HepG2 (cell line): Measurements from ENCODE around the gene TAF1D. TPM values are rescaled to one million over a fixed set of nuclear protein-coding genes. Genes with fewer than 3 reads are reported as not detected.
A peak's percentile ranks its signal among the peaks of the same experiment; 100 is the strongest.

Source experiments
- CBX5 ChIP-seq: sonication (generic); formaldehyde crosslinking; IDR thresholded peaks from 2 replicates; pipeline ENCODE4 v1.4.0; 2020; ENCODE audit warnings: missing genetic modification reagents, borderline replicate concordance
- ELF4 ChIP-seq: sonication (generic); formaldehyde crosslinking; IDR thresholded peaks from 2 replicates; pipeline ENCODE4 v1.5.0; 2020; ENCODE audit warnings: missing genetic modification reagents, mild to moderate bottlenecking, moderate library complexity, borderline replicate concordance
- GLI4 ChIP-seq: sonication (generic); formaldehyde crosslinking; IDR thresholded peaks from 2 replicates; pipeline ENCODE4 v1.5.1; 2020; ENCODE audit warnings: missing genetic modification reagents, mild to moderate bottlenecking, moderate library complexity, borderline replicate concordance
- JUNB ChIP-seq: sonication (generic); formaldehyde crosslinking; IDR thresholded peaks from 2 replicates; pipeline ENCODE4 v1.8.0; 2022; ENCODE audit warnings: missing genetic modification reagents, mild to moderate bottlenecking, borderline replicate concordance
- KLF15 ChIP-seq: sonication (generic); formaldehyde crosslinking; IDR thresholded peaks from 2 replicates; pipeline ENCODE4 v1.8.1; 2023; ENCODE audit warnings: borderline replicate concordance, mild to moderate bottlenecking, inconsistent platforms, missing genetic modification reagents, mixed read lengths
- POLR2G ChIP-seq: fragments of 200-400 bp; formaldehyde crosslinking; IDR thresholded peaks from 2 replicates; pipeline ENCODE4 v1.6.1; 2018; ENCODE audit warnings: mild to moderate bottlenecking, low read depth, low read length, moderate library complexity
- SPEN ChIP-seq: sonication (generic); formaldehyde crosslinking; IDR thresholded peaks from 2 replicates; pipeline ENCODE4 v1.5.1; 2020; ENCODE audit warnings: low read depth, mild to moderate bottlenecking, missing genetic modification reagents
- ZNF318 ChIP-seq: sonication (generic); formaldehyde crosslinking; IDR thresholded peaks from 2 replicates; pipeline ENCODE4 v1.4.0; 2020; ENCODE audit warnings: mild to moderate bottlenecking, missing genetic modification reagents
- polyA plus RNA-seq, 8 experiments: library from polyadenylated mRNA; depleted of rRNA in 3 of 8; stranded (reverse) in 7 of 8; unstranded in 1 of 8; fragments of >200 nt; fragmentation: Illumina TruSeq in 4 of 8; extraction: Trizol in 4 of 8; gene quantifications; 2 replicates each; pipeline versions ENCODE4 v1.2.1 to v1.2.3, GENCODE V29; 2011 to 2016; ENCODE audit warnings: low read depth in 4 of 8, missing spikeins in 1 of 8, mixed read lengths in 1 of 8; ENCODE audit not compliant: insufficient read depth in 1 of 8
- total RNA-seq, 5 experiments: library from RNA; depleted of rRNA; stranded (reverse); fragments of >200 nt; fragmentation: Illumina TruSeq; extraction: Trizol; gene quantifications; 2 replicates each; pipeline ENCODE4 v1.2.3, GENCODE V29; 2016; ENCODE audit warnings: low read depth in 1 of 5
- TF ChIP-seq, protein P1 (sequence below): sonication (generic); formaldehyde crosslinking; IDR thresholded peaks from 2 replicates; pipeline ENCODE4 v1.8.1; 2023; ENCODE audit warnings: missing genetic modification reagents, mild to moderate bottlenecking, borderline replicate concordance
- TF ChIP-seq, protein P2 (sequence below): sonication (generic); formaldehyde crosslinking; IDR thresholded peaks from 2 replicates; pipeline ENCODE4 v1.8.1; 2023; ENCODE audit warnings: mild to moderate bottlenecking, inconsistent platforms, moderate library complexity, missing genetic modification reagents, borderline replicate concordance
- TF ChIP-seq, protein P3 (sequence below): sonication (generic); formaldehyde crosslinking; IDR thresholded peaks from 2 replicates; pipeline ENCODE4 v1.4.0; 2020; ENCODE audit warnings: missing genetic modification reagents

TAF1D gene
- total and polyA plus RNA-seq, 2 of the 13 experiments (the other 11 are each of a cell fraction or from before 2014, with no cell fraction given) = 132 to 207 TPM

DNA sequence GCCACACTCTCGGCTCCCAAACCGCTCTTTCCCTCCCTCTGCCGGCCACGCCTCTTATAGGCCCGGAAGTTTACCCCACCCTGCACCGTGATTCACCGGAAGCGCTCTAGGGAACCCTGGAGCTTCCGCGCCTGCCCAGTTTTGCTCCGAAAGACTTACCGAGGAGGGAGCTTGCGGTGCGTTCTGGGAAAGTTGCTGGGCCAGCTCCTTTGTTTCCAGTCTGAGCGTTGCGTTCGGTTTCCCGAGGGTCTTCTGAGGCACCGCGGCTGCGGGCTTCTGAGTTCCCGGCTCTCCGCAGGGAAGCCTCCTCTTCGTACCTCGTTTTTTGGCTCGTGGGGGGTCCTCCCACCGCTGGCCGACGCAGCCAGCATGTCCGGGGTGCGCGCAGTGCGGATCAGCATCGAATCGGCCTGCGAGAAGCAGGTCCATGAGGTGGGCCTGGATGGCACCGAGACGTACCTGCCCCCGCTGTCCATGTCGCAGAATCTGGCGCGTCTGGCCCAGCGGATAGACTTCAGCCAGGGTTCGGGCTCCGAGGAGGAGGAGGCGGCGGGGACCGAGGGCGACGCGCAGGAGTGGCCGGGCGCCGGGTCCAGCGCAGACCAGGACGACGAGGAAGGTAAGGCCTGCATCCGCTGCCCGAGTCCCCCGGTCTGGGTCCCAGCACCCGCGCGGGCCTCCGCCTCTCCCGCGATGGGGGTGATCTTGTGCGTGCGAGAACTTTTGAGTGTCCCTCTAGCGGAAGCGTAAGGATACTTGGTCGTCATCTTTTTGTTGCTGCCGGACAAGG lies 43.0 kb upstream of the TAF1D start, which contains the start of gene MED17 (continued):
- TF ChIP-seq POLR2G (peak; percentile 97), ELF4 (CRISPR knock-in tag) (peak; percentile 44; the same call in 1 of the 2 replicates), ZNF318 (no peak), JUNB (CRISPR knock-in tag) (peak; percentile 30; the same call in 1 of the 2 replicates), GLI4 (CRISPR knock-in tag) (no peak; the same call in 1 of the 2 replicates), SPEN (CRISPR knock-in tag) (peak; percentile 22), CBX5 (CRISPR knock-in tag) (peak; percentile 38; the same call in 1 of the 2 replicates), KLF15 (CRISPR knock-in tag) (no peak)
- TF ChIP-seq, protein P1, sequence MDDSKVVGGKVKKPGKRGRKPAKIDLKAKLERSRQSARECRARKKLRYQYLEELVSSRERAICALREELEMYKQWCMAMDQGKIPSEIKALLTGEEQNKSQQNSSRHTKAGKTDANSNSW = no peak
- TF ChIP-seq, protein P2, sequence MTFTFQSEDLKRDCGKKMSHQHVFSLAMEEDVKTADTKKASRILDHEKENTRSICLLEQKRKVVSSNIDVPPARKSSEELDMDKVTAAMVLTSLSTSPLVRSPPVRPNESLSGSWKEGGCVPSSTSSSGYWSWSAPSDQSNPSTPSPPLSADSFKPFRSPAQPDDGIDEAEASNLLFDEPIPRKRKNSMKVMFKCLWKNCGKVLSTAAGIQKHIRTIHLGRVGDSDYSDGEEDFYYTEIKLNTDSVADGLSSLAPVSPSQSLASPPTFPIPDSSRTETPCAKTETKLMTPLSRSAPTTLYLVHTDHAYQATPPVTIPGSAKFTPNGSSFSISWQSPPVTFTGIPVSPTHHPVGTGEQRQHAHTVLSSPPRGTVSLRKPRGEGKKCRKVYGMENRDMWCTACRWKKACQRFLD (CRISPR knock-in tag) = peak; percentile 36; the same call in 1 of the 2 replicates
- TF ChIP-seq, protein P3, sequence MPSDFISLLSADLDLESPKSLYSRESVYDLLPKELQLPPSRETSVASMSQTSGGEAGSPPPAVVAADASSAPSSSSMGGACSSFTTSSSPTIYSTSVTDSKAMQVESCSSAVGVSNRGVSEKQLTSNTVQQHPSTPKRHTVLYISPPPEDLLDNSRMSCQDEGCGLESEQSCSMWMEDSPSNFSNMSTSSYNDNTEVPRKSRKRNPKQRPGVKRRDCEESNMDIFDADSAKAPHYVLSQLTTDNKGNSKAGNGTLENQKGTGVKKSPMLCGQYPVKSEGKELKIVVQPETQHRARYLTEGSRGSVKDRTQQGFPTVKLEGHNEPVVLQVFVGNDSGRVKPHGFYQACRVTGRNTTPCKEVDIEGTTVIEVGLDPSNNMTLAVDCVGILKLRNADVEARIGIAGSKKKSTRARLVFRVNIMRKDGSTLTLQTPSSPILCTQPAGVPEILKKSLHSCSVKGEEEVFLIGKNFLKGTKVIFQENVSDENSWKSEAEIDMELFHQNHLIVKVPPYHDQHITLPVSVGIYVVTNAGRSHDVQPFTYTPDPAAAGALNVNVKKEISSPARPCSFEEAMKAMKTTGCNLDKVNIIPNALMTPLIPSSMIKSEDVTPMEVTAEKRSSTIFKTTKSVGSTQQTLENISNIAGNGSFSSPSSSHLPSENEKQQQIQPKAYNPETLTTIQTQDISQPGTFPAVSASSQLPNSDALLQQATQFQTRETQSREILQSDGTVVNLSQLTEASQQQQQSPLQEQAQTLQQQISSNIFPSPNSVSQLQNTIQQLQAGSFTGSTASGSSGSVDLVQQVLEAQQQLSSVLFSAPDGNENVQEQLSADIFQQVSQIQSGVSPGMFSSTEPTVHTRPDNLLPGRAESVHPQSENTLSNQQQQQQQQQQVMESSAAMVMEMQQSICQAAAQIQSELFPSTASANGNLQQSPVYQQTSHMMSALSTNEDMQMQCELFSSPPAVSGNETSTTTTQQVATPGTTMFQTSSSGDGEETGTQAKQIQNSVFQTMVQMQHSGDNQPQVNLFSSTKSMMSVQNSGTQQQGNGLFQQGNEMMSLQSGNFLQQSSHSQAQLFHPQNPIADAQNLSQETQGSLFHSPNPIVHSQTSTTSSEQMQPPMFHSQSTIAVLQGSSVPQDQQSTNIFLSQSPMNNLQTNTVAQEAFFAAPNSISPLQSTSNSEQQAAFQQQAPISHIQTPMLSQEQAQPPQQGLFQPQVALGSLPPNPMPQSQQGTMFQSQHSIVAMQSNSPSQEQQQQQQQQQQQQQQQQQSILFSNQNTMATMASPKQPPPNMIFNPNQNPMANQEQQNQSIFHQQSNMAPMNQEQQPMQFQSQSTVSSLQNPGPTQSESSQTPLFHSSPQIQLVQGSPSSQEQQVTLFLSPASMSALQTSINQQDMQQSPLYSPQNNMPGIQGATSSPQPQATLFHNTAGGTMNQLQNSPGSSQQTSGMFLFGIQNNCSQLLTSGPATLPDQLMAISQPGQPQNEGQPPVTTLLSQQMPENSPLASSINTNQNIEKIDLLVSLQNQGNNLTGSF = peak; percentile 46; the same call in 1 of the 2 replicates
